Measurements from ENCODE around the gene TM7SF2.

The TM7SF2 gene

GRCh38 chr11:65111744-65112545 is at the start of gene TM7SF2:
TSS of gene TM7SF2 (plus strand) at chr11:65111872. CDS start at chr11:65112016, 144 bp downstream.
- DNase-seq, result peak; percentile 88 to 97

DNA sequence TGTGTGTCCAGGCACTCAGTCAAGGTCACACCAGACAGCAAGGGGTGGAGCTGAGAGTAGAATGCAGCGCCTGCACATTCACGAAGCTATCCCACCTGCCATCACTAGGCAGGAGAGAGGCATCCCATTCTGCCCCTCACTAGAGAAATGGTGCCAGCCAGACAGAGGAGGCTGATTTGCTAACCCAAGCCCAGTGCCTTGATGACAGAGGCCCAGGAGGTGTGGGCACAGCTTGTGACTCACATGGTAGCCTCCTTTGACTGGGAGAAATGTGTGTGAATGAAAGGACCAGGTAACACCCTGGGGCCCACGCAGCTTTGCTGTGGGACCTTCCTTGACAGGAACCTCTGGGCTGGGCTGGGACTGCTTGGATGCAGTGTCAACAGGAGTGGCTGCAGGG is 48.1 kb upstream of the TM7SF2 start:
- no peak for DNase-seq

DNA sequence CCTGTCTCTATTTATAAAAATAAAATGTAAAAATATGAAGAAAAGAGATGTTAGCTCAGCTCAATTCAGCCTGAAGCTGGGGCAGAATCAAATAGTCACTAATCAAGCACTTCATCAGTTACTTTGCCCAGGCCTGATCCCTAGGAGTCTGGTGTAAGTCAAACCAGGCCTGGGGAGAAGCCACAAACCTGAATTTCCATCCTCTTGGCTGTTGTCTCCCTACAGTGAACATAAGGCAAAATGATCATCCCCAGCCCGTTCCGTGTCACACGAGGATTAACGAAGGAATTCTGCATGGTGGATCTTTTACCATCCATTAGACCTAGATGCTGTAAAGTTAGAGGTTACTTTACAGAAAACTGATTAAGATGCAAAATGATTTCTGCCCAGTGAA is 46.8 kb upstream of the TM7SF2 start:
- no peak for DNase-seq

DNA sequence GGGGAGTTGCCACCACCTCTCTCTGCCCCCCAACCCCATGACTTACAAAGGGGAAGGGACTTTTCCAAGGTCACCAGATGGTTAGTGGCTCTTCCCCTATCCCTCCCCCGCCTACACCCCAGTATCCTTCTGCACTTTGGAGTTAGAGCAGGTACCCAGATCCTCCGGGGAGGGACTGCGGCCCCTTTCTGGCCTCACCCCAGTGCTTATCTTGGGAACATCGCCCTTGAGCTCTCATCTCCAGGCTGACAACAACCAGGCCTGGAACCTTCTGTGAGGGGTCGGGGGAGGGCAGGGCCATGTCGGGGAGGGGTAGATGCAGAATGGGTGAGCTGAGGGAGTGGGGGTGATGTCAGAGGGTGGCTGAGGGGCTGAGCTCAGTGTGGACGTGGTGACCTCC is 45.8 kb upstream of the TM7SF2 start:
- no peak for DNase-seq

- DNase-seq, result no peak
These were observed 45.4 kb upstream of the TM7SF2 start for GRCh38 chr11:65066315-65066714.

- no peak for DNase-seq
These were observed 44.8 kb upstream of the TM7SF2 start for GRCh38 chr11:65066805-65067291.

GRCh38 chr11:65067446-65067845 is 44.2 kb upstream of the TM7SF2 start:
- no peak for DNase-seq

DNA sequence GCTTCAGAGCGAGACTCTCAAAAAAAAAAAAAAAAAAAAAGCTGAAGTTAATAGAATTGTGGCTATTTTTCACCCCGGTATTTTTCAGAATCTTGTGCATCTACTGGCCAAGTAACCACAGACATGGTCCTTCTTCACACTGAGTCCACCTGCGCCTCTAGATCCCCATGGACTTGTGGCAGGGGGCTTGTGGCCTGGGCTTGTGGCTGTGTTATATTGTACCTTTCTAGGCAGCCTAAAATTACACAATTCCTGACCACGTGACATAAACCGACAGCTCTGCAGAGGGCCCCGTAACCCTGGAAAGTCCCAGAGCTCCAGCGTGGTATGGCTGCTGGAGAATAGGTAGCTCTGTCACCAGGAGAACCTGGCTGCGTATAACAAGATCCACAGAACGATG is 42.5 kb upstream of the TM7SF2 start:
- no peak for DNase-seq

DNA sequence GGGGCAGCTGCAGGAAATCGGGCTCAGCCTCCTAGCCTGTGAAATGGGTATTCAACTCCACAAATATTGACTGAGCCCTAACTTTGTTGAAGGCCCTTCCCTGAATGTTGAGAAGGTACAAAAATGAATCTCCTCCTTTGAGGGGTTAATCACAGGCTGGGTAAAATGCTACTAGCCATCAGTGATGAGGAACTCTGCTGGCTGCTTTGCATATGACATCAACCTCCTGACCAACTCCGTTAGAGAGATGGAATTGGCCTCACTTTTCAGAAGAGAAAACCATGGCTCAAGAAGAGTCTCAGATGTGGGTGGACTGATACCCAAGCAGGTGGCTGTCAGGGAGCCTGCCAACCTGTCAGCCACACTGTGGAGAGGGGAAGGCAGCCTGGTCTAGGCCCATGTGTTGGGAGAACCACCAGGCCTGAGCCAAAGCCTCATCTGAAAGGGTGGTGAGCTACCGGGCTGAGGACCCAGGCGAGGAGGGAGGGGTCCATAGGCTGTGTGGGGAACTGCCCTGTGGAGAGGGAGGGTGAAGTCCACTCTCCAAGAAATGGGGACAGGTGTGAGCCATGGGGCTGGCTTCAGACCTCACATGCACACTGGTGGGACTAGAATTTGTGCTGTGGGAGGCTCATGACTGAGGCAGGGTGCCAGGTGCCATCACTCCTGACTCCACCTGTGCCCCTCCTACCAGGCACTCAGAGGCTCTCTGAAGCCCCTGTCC is 39.6 kb upstream of the TM7SF2 start:
- DNase-seq, result no peak

DNA sequence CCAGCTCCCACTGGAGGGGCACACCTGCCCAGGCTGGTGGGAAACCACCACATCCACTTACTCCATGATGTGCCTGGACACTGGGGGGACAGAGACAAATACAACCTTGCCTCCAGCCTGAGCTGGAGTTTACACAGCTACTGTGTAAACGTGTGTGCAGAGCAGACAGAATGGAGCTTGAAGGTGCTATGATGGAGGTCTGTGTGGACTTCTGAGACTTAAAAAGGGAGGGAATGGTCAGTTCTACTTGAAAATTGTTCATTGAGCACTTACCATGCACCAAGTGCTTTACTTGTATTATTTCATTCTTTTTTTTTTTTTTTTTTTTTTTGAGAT is 39.1 kb upstream of the TM7SF2 start:
- DNase-seq, result no peak

DNA sequence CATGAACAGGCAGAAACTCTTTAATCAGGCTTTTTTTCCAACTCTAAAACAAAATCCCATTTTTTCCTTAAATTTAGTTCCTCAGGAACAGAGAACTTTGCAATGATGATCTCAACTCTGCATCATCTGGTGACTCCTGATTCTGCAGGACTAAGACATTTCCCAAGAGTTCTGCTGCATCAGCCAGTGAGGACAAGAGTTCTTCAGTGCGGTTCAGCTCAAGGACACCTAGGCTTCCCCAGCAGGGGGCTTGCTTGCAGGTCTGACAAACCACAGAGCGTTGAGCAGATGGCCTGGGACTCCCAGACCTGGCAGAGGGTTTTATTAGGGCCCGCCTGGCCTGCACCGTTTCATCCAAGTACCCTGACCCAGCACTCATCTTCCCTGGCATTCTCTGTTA is 34.2 kb upstream of the TM7SF2 start:
- DNase-seq, result no peak

- peak in 1 of 2 experiments; percentile 18 for DNase-seq
These were observed 33.5 kb upstream of the TM7SF2 start for GRCh38 chr11:65078151-65078550.

DNA sequence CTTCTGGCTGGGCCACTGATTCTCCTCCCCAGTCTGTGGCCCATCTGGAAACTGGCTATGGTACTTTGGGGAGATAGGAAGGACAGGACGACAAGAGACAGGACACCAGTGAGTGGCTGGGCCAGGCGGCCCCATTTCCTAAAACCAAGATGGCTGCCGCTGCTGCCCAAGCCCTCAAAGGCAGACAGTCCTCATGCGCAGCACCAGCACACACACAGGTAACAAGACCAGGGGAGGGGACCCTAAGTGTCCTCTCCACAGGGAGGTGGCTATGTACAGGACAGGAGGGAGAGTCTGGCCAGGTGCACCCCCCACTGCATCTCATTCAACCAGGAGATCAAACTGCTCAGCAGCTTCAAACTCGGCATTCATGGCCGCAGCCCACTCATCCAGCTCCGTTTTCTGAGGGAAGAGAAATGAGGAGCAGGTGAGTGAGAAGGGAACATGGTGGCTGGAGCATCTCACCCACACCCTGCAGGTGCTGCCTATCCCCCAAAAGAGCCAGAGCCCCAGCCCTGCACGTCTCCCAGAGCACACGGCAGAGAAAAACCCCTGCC is 32.8 kb upstream of the TM7SF2 start:
- no peak for DNase-seq

DNA sequence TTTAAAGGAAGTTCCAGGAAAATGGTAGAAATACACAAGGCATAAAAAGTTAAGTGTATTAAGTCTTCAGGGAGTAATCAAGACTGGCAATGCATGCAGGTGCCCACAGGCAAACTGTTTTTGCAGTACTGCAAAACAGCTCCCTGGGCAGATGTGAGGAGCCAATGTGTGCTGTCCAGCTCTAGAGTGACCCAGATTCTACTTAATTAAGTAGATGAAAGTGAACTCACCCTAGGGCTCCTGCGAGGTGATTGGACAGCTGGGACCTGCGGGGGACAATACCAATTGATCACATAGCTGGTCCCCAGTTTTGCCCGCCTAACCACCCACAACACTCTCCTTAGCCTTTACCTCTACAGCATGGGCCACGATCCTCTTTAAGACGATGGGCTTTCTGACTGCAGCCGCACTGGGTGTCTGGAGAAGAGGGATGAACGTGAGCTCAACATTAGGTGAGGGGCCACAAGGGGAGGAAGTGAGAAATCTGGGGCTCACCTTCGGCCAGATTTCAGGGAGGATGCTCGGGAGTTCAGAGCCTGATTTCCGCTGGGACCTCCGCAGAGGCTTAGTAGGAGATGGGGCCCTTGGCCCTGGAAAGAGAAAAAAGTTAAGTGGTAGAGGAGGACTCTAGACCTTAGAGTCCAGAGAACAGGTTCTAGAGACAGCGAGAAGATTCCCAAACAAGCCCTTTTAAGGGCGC is 28.4 kb upstream of the TM7SF2 start:
- no peak for DNase-seq

GRCh38 chr11:65083834-65084597 is 27.7 kb upstream of the TM7SF2 start, which contains the start of the genes CDCA5 and ZFPL1:
TSS of gene CDCA5 (minus strand) at chr11:65084040. CDS start at chr11:65083978, 62 bp downstream.
TSS of gene ZFPL1 (plus strand) at chr11:65084222. CDS start at chr11:65084699, 477 bp downstream.
- peak; percentile 96 to 97 for DNase-seq

DNA sequence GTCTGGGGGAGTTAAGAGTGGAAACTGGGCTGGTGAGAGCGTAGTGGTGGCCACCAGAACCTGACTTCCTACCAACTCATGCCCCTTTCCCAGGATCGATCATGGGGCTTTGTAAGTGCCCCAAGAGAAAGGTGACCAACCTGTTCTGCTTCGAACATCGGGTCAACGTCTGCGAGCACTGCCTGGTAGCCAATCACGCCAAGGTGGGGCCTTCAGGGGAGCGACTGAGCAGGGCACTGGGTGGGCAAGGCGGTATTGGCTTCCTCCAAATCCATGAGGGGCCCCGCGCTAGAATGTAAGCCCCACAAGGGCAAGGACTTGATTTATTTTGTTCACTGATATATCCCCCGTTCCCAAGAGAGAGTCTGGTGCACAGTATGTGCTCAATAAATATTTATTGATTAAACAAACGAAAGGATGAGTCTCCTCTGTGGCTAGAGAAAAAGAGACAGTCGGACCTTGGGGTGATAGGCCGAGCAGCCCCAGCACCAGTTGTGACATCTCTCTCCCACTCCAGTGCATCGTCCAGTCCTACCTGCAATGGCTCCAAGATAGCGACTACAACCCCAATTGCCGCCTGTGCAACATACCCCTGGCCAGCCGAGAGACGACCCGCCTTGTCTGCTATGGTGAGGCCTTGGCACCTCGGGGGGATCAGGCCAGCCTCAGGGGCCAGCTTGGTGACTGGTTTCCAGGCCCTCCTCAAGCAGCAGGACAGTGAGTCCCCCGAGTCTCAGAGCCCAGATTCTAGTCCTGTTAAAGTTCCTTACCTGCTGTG is 26.9 kb upstream of the TM7SF2 start:
- no peak for DNase-seq

DNA sequence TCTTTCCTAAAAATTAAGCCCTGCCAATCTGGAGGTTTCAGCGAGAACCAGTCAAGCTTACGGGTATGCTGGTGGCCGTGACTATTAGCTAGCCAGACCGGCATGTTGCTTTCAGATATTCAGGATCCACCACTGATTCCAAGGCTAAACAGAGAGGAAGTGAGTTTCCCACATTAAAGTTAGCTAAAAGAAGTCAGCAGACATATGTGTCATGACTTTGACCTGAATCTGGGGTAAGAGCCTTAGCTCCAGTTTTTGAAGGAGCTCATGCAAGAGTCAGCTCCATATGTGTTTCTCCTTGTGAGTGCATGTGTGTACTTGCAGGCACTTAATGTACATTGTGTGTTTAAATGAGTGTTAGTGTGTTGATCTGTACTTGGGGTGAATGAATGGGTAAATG is 26.2 kb upstream of the TM7SF2 start:
- no peak for DNase-seq

DNA sequence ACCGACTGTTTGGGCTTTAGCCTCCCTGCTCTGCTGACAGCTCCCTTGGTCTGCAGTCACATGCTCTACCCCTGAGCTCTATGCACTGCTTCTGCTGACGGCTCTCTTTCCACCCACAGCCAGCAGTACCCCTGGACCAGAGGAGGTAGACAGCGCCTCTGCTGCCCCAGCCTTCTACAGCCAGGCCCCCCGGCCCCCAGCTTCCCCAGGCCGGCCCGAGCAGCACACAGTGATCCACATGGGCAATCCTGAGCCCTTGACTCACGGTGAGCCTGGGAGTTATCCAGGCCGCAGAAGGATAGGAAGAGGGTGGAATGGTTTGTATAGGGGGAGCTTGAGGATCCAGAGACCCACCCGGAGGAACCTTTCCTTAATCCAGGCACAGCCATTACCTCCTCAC is 24.9 kb upstream of the TM7SF2 start:
- no peak for DNase-seq

DNA sequence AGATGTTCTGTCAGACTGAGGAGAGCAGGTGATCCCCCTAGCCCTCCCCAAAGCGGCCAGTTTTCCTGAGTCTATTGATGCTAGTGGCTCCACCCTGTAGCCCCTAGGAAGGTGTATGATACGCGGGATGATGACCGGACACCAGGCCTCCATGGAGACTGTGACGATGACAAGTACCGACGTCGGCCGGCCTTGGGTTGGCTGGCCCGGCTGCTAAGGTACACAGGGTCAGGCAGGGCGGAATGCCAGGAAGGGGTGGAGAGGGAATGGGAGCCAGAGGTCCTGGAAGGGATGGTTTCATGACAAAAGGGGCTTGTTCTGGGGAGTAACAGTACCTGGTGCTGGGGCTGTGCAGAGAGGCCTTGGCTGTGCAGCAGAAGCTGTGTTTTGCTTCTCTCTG is 24.5 kb upstream of the TM7SF2 start:
- DNase-seq, result no peak

- no peak for DNase-seq
These were observed 23.8 kb upstream of the TM7SF2 start for GRCh38 chr11:65087827-65088226.

GRCh38 chr11:65089621-65090020 is 22.1 kb upstream of the TM7SF2 start:
- no peak for DNase-seq

- no peak for DNase-seq
These were observed 21.0 kb upstream of the TM7SF2 start for GRCh38 chr11:65090628-65091027.
